GM19193 (cell line): ENCODE data around the gene CKS2.

Experiments
- POLR2A ChIP-seq: IDR thresholded peaks from 4 replicates; pipeline ENCODE4 v1.6.1; 2011; ENCODE audit not compliant: insufficient read depth, insufficient read length; ENCODE audit errors: extremely low read depth

Gene CKS2

DNA sequence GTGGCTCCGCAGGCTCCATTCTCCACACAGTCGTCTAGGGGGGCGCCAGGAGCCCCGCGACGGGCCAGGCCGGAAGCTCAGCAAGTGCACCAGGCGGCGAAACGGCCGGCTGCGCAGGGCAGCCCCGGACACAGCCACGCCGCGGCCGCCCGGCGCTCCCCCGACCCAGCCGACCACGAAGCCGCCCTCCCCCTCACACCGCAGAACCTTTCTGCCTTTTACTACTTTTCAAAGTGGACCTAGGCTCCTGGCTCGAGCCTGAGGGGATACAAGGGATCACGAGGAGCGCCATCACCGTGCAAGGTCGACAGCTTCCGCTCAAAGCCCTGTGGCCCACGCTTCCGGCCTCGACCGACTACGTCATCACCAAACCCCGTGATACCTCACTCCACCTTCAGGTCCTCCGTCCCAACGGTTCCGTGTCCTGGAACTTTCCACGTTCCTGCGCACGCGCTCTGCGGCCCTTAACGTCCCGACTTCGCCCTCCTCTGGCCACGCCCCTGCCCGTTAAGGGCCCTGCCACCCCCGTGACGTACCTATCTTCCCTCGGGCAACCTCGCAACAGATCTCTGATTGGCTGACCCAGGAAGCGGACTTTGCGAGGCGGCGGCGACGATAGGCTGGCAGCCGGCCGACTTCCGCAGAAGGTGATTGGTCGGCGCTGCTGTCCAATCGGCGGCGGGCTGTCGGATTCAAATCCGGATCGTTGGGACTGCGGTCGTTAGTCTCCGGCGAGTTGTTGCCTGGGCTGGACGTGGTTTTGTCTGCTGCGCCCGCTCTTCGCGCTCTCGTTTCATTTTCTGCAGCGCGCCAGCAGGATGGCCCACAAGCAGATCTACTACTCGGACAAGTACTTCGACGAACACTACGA, at the start of gene CKS2:
Gene CKS2, plus strand, starts transcription at position 721 of the 871 bp plus-strand sequence. Its CDS starts 98 bp downstream, at position 819.
- peak; percentile 99 for TF ChIP-seq POLR2A

GRCh38 chr9:89273528-89274279, 37.3 kb upstream of the CKS2 start:
- no peak for TF ChIP-seq POLR2A

- no peak for TF ChIP-seq POLR2A
Measured at GRCh38 chr9:89274838-89275237, 36.2 kb upstream of the CKS2 start.

DNA sequence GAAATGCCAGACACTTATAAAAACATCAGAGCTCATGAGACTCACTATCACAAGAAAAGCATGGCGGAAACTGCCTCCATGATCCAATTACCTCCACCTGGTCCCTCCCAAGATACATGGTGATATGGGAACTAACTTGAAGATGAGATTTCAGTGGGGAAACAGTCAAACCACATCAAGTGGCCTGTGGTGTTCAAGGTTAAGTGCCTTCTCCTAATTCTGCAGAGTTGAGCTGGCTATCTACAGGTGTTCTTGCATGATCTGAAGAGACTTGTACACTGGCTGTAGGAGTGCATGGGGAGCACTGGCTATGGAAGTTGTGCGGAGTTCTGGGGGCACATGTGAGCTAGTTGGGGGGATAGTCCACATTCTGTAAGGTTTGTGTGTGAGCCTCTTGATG, 34.0 kb upstream of the CKS2 start:
- no peak for TF ChIP-seq POLR2A

DNA sequence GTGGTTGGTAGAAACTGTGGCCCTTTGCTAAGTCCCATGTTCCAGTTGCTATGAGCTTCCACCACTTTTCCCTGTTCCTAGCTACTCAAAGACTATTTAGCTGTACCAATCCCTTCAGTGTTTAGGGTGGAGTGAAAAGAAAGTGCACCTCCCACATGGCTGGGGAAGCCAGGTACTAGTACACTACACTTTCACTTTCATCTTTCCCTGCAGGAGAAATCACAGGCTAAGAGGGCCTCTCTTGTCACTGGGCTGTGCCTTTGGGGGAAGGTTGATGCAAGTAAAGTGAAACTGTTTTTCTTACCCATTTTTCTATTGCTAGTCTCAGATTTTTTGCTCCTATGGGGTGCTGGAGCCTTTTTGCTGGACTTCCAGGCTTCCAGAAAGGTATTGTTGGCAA, 33.5 kb upstream of the CKS2 start:
- no peak for TF ChIP-seq POLR2A

GRCh38 chr9:89278551-89278950, 32.4 kb upstream of the CKS2 start:
- TF ChIP-seq POLR2A, result no peak

DNA sequence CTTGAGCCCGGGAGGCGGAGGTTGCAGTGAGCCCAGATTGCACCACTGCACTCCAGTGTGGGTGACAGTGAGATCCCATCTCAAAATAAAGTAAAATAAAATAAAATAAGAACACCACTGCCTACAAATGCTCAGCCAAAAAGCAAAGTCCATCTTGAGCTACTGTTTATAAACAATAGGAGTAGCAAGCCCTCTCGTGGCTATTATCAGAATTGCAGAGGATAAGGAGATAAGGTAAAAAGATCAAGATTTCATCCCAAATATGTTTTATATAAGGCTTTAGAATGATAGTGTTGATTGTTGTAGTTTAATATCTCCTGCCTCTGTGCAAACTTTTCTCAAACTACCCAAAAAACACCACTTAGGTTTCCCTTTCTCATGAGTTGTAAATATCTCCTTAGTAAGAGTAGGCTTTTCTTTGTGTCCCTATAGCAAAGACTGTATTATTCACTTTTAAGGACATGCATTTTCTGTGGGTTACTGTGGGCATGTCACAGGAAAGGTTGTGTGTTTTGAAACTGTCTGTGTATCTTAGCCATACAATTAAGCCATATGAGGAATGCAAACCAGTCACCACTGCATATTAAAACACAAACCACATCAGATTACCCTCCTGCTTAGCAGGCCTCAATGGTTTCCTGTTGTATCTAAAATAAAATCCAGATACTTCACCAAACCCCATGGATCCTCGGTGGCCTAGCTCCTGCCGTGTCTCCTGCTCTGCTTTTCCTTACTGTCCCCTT, 31.8 kb upstream of the CKS2 start:
- TF ChIP-seq POLR2A, result no peak

DNA sequence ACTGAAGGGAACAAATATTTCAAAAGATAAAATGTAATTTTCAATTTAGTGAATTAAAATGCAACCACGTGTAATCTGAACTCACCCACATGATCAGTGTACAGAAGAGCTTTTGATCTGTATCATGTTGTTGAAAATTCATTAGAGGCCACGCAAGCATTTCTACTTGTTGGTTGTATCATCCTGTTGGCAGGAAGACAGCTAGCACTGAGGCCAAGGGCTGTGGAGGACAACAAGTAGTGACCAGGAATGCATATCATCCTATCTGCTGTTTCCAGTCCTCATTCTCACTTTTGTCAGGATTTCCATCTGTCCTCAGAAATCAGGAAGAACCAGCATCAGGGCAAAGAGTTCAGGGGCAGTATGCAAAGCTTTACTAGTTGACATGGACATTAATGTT, 29.9 kb upstream of the CKS2 start:
- TF ChIP-seq POLR2A, result no peak

DNA sequence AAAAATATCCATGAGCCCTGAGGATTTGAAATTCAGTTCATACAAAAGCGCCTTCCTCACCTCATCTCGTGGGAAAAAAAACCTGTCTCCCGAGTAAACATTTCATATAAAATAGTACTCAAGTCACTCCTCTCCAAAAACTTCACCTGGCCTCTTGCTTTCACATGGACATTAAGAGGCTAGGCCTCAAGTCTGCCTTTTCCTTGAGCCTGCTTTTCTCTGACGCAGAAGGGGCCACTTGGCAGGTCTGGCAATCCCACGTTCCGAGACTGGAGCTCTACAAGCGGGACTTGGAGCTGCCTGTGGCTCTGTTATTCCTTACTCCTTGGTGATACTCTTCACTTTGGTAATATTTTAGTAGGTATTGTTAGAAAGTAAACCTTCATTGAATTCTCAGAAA, 26.9 kb upstream of the CKS2 start:
- no peak for TF ChIP-seq POLR2A

DNA sequence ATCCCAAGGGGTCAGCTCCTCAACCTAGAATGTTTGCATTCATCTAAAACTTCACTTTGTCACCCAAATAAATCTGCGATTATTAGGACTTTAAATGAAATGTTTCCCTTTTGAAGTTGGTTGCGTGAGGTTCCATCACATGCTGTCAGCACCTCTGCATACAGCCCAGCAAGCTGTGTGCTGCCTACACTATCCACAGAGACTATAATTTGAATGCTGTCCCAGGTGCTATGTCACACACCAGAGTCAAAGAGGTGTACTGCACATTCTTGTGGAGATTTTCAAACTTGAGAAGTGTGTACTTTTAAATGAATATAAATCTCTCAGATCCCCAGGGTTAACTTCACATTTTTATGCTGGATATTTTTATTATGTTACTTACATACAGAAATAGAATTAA, 19.3 kb upstream of the CKS2 start:
- TF ChIP-seq POLR2A, result no peak

DNA sequence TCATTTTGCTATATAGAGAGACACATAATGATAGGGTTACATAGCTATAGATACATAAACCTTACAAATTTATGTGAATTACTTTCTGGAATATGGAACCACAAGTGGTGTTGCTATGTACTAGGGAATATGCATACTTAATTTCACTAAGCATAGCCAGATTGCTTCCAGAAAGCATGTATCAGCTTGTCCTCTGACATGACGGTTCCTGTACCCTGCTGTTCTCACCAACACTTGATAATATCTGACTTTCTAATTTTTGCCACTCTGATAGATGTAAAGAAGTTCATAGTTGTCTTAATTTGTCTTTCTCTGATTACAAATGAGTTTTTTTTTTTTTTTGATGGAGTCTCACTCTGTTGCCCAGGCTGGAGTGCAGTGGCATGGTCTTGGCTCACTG, 18.0 kb upstream of the CKS2 start:
- TF ChIP-seq POLR2A, result no peak

- TF ChIP-seq POLR2A, result no peak
Measured at GRCh38 chr9:89295400-89295799, 15.6 kb upstream of the CKS2 start.

GRCh38 chr9:89304020-89304833, 6.8 kb upstream of the CKS2 start:
- no peak for TF ChIP-seq POLR2A

- TF ChIP-seq POLR2A, result no peak
Measured at GRCh38 chr9:89304834-89305188, 6.2 kb upstream of the CKS2 start.
